K562 (cell line): Measurements from ENCODE around the gene ATXN7. TPM values are rescaled to one million over a fixed set of nuclear protein-coding genes. Genes with fewer than 3 reads are reported as not detected.
A peak's percentile ranks its signal among the peaks of the same experiment; 100 is the strongest.

Experiments used
- ATAC-seq: fragments of 200-7000 bp; cut with Tn5 transposase; 3 replicates; pipeline ENCODE4 v1.9.1; 2020; ENCODE audit warnings: moderate library complexity
- BruUV-seq: library from RNA; stranded (reverse); fragments of 400-500 nt; replicated peaks from 2 replicates; lab custom pipeline; 2021; lab: Mats Ljungman, UMichigan
- CTCF ChIA-PET: fragments of 300-600 bp; formaldehyde crosslinking; extraction: SDS; loops from one replicate; lab custom pipeline; 2021; ENCODE audit warnings: low intra/inter-chr PET ratio; lab: Yijun Ruan, JAX
- POLR2A ChIA-PET: fragments of 300-600, 350-650 bp; sonication (Branson Sonifier 250); formaldehyde crosslinking; extraction: SDS; loops from one replicate; lab custom pipeline; 2021; ENCODE audit warnings: antibody characterized with exemption, inconsistent platforms; lab: Yijun Ruan, JAX
- DNase-seq, 4 experiments: peaks; one replicate each; pipeline versions ENCODE4 v3.0.0 to v3.0.0-alpha.2; 2011 to 2018; ENCODE audit warnings: low spot score in 3 of 4, mixed read lengths in 3 of 4; ENCODE audit errors: extremely low read depth in 1 of 4
- FAIRE-seq: peaks from 2 replicates; lab custom pipeline; 2011; peaks lifted over from hg19 to GRCh38; lab: Jason Lieb, UNC
- H2AFZ ChIP-seq: 2 replicates; pipeline ENCODE4 v1.6.0; 2011; ENCODE audit warnings: low read depth, low read length, control low read depth, inconsistent platforms
- H3K27ac ChIP-seq: fragments of 200-600 bp; 3 replicates; pipeline ENCODE4 v1.8.0; 2011; ENCODE audit warnings: low read depth, mild to moderate bottlenecking, control low read depth, inconsistent platforms, low read length, moderate library complexity, mixed read lengths; ENCODE audit errors: extremely low read depth
- H3K27me3 ChIP-seq, 2 experiments: fragments of 300-600 bp in 1 of 2; 2 replicates in 1 of 2; 3 replicates in 1 of 2; pipeline versions ENCODE4 v1.6.0 to v1.8.0; 2011; ENCODE audit warnings: inconsistent platforms in 2 of 2, low read length in 2 of 2, mild to moderate bottlenecking in 1 of 2, mixed read lengths in 1 of 2, moderate library complexity in 1 of 2; ENCODE audit not compliant: control insufficient read depth in 2 of 2, insufficient read depth in 2 of 2
- H3K36me3 ChIP-seq: fragments of 300-600 bp; 3 replicates; pipeline ENCODE4 v1.8.0; 2011; ENCODE audit warnings: mild to moderate bottlenecking, low read length, inconsistent platforms; ENCODE audit not compliant: control insufficient read depth, insufficient read depth
- H3K4me1 ChIP-seq, 2 experiments: fragments of 200-600 bp in 1 of 2; replicated peaks in 1 of 2; 2 replicates in 1 of 2; 3 replicates in 1 of 2; pipeline versions ENCODE4 v1.5.1 to v1.8.0; 2011; ENCODE audit warnings: inconsistent platforms in 2 of 2, low read length in 2 of 2, mild to moderate bottlenecking in 1 of 2, mixed read lengths in 1 of 2, moderate library complexity in 1 of 2; ENCODE audit not compliant: control insufficient read depth in 2 of 2, insufficient read depth in 2 of 2
- H3K4me2 ChIP-seq: 2 replicates; pipeline ENCODE4 v1.6.1; 2011; ENCODE audit warnings: low read length, control low read depth, inconsistent platforms, mixed read lengths; ENCODE audit not compliant: insufficient read depth
- H3K4me3 ChIP-seq: fragments of 200-600 bp; sonication (generic), shearing (Covaris generic); 2 replicates; pipeline ENCODE4 v1.5.1; 2016; ENCODE audit warnings: control low read depth, inconsistent platforms
- H3K79me2 ChIP-seq: fragments of 200-600 bp; 3 replicates; pipeline ENCODE4 v1.8.0; 2011; ENCODE audit warnings: low read length, inconsistent platforms; ENCODE audit not compliant: control insufficient read depth, insufficient read depth
- H3K9ac ChIP-seq, 2 experiments: 2 replicates each; pipeline versions ENCODE4 v1.6.0 to v1.6.1; 2011; ENCODE audit warnings: low read depth in 2 of 2, low read length in 2 of 2, control low read depth in 1 of 2, inconsistent platforms in 1 of 2, mild to moderate bottlenecking in 1 of 2, mixed read lengths in 1 of 2; ENCODE audit not compliant: insufficient read depth in 1 of 2
- H3K9me1 ChIP-seq: one replicate; pipeline ENCODE4 v1.6.0; 2011; ENCODE audit warnings: inconsistent platforms, mild to moderate bottlenecking, low read length, moderate library complexity; ENCODE audit not compliant: control insufficient read depth, insufficient read depth
- H3K9me3 ChIP-seq: replicated peaks from 2 replicates; pipeline ENCODE4 v1.5.1; 2011; ENCODE audit warnings: low read depth, low read length, inconsistent platforms; ENCODE audit not compliant: control insufficient read depth, insufficient read depth
- H4K20me1 ChIP-seq: replicated peaks from 2 replicates; pipeline ENCODE4 v1.6.1; 2011; ENCODE audit warnings: low read length, inconsistent platforms, mixed read lengths; ENCODE audit not compliant: control insufficient read depth, insufficient read depth
- EHMT2 ChIP-seq: fragments of 450-650 bp; IDR thresholded peaks from 2 replicates; pipeline ENCODE4 v1.6.1; 2018; ENCODE audit warnings: antibody characterized with exemption
- ZBTB11 ChIP-seq, 3 experiments: fragments of 200-800 bp in 1 of 3; fragments of 250-450 bp in 1 of 3; fragments of 450-650 bp in 1 of 3; sonication (Bioruptor Pico) in 1 of 3; sonication (Bioruptor generic) in 1 of 3; formaldehyde crosslinking in 1 of 3; IDR thresholded peaks; 2 replicates each; pipeline versions ENCODE4 v1.6.1 to v1.8.0; 2016 to 2022; ENCODE audit warnings: mild to moderate bottlenecking in 2 of 3, missing genetic modification characterization in 2 of 3, missing compliant biosample characterization in 1 of 3, moderate library complexity in 1 of 3
- WGBS: fragments of 100-300 bp; shearing (Covaris generic); methylation state at CpG from one replicate; pipeline ENCODE4 v1.1.6; 2016; ENCODE audit warnings: low coverage, mixed read lengths; ENCODE audit not compliant: insufficient coverage; ENCODE audit errors: missing lambda C conversion rate; 5-methylcytosine and 5-hydroxymethylcytosine counted together
- in situ Hi-C: fragments of 300-500 bp; cut with MboI; formaldehyde crosslinking; loops from 4 replicates; pipeline ENCODE4 v1.15.0; 2018; ENCODE audit warnings: inconsistent platforms, mixed read lengths
- intact Hi-C: fragments of 100-400 bp; cut with micrococcal nuclease; formaldehyde crosslinking; loops from 2 replicates; pipeline ENCODE4 v1.14.2; 2022
- polyA plus RNA-seq, 8 experiments: library from polyadenylated mRNA; depleted of rRNA in 4 of 8; stranded (reverse) in 5 of 8; unstranded in 3 of 8; fragments of >200 nt; fragmentation: Nextera tagmentation in 2 of 8; fragmentation: Illumina TruSeq in 1 of 8; extraction: Ambion mirVana in 2 of 8; extraction: Trizol in 1 of 8; gene quantifications; 2 replicates each; pipeline versions ENCODE4 v1.2.1 to v1.2.3, GENCODE V29; 2011 to 2014; ENCODE audit warnings: inconsistent platforms in 1 of 8, missing spikeins in 1 of 8
- total RNA-seq, 7 experiments: library from RNA; depleted of rRNA in 6 of 7; stranded (reverse); fragments of >200 nt in 6 of 7; fragmentation: Illumina TruSeq in 2 of 7; extraction: Trizol in 2 of 7; gene quantifications; 2 replicates each; pipeline versions ENCODE4 v1.2.1 to v1.2.3, GENCODE V29; 2011 to 2021; ENCODE audit warnings: low replicate concordance in 1 of 7

The ATXN7 gene
- total and polyA plus RNA-seq, 9 of the 15 experiments (the other 6 are each of a cell fraction or from before 2014, with no cell fraction given) = 0.41 to 9.2 (median 6.7) TPM

- no peak for FAIRE-seq
- H3K36me3 ChIP-seq = peaks cover 100% of the 10 kb centered on the region
- H3K9ac ChIP-seq = no peak overlapping the region
- H3K27ac ChIP-seq = no peak overlapping the region
- intact Hi-C loops (loop anchor here (10.0 kb wide), 1 partner anchor 165 kb away; no protein-coding TSS in a partner anchor), in situ Hi-C loops (no loop called here)
- no peak overlapping the region for H3K4me2 ChIP-seq
- POLR2A ChIA-PET = no interaction called here
- H3K79me2 ChIP-seq = peaks cover 32% of the 10 kb centered on the region
- H3K9me1 ChIP-seq = no peaks in the 10 kb centered on the region
- no TSS peak for BruUV-seq
- H3K4me1 ChIP-seq = peaks cover 0 to 11% of the 10 kb centered on the region in 2 experiments; a peak in 3 of 5 replicates
- no peak overlapping the region for H2AFZ ChIP-seq
- 0 out of 2 replicates have a peak, but pooled peaks cover 4% of the 10 kb centered on the region for H4K20me1 ChIP-seq
- no peaks in the 10 kb centered on the region for H3K9me3 ChIP-seq
- H3K27me3 ChIP-seq = no peaks in the 10 kb centered on the region
- no peak for DNase-seq
- TF ChIP-seq ZBTB11 (CRISPR knock-in tag; IDR thresholded peaks at IDR 0.05) = peak in 1 of 3 experiments; percentile 46; a peak in 1 of 6 replicates
- no peak for TF ChIP-seq EHMT2
- TF ChIP-seq, all 486 proteins: peak for 1
- CTCF ChIA-PET = no interaction called here
- H3K4me3 ChIP-seq = no peak overlapping the region
- ATAC-seq = no peak
- WGBS = 95% methylated on average over 5 of the region's 5 CpGs
Observed at GRCh38 chr3:64010199-64010598, 146.5 kb downstream of the ATXN7 start.
